Tibial artery (tissue), 4 donors: Measurements from ENCODE around the gene FHOD3.

Source experiments
- DNase-seq, 2 donors: peaks; one replicate each; pipeline ENCODE4 v3.0.0-alpha.2; 2019
- H3K27ac ChIP-seq, 2 donors: fragments of 200-600 bp; sonication (generic) in 1 of 2; 1 replicate in 1 of 2; 2 replicates in 1 of 2; pipeline ENCODE4 v1.5.1; 2018 to 2019; ENCODE audit warnings: mild to moderate bottlenecking in 1 of 2
- H3K27me3 ChIP-seq, 2 donors: fragments of 200-600 bp; sonication (generic) in 1 of 2; one replicate each; pipeline versions ENCODE4 v1.5.1 to v1.6.0; 2016 to 2019
- H3K36me3 ChIP-seq, 3 donors: fragments of 200-600 bp; sonication (generic) in 2 of 3; one replicate each; pipeline ENCODE4 v1.5.1; 2016 to 2019; ENCODE audit warnings: mild to moderate bottlenecking in 2 of 3
- H3K4me1 ChIP-seq, 4 donors: fragments of 200-600 bp; sonication (generic) in 2 of 4; 1 replicate in 3 of 4; 2 replicates in 1 of 4; pipeline ENCODE4 v1.5.1; 2016 to 2019
- H3K4me3 ChIP-seq, 2 donors: fragments of 200-600 bp; sonication (generic) in 1 of 2; 1 replicate in 1 of 2; 2 replicates in 1 of 2; pipeline ENCODE4 v1.5.1; 2018 to 2019; ENCODE audit warnings: mild to moderate bottlenecking in 2 of 2
- H3K9me3 ChIP-seq, 3 donors: fragments of 200-600 bp; sonication (generic) in 1 of 3; one replicate each; pipeline ENCODE4 v1.5.1; 2016 to 2019
- CTCF ChIP-seq, 2 experiments: fragments of 200-600 bp in 1 of 2; fragments of 450-650 bp in 1 of 2; IDR thresholded peaks; one replicate each; pipeline ENCODE4 v1.5.1; 2017 to 2019; ENCODE audit warnings: antibody characterized with exemption in 2 of 2, mild to moderate bottlenecking in 1 of 2, moderate library complexity in 1 of 2
- intact Hi-C: fragments of 100-400 bp; cut with DNase I; formaldehyde crosslinking; loops from one replicate; pipeline ENCODE4 v1.15.0; 2023; ENCODE audit warnings: low total_unique reads

The FHOD3 gene

DNA sequence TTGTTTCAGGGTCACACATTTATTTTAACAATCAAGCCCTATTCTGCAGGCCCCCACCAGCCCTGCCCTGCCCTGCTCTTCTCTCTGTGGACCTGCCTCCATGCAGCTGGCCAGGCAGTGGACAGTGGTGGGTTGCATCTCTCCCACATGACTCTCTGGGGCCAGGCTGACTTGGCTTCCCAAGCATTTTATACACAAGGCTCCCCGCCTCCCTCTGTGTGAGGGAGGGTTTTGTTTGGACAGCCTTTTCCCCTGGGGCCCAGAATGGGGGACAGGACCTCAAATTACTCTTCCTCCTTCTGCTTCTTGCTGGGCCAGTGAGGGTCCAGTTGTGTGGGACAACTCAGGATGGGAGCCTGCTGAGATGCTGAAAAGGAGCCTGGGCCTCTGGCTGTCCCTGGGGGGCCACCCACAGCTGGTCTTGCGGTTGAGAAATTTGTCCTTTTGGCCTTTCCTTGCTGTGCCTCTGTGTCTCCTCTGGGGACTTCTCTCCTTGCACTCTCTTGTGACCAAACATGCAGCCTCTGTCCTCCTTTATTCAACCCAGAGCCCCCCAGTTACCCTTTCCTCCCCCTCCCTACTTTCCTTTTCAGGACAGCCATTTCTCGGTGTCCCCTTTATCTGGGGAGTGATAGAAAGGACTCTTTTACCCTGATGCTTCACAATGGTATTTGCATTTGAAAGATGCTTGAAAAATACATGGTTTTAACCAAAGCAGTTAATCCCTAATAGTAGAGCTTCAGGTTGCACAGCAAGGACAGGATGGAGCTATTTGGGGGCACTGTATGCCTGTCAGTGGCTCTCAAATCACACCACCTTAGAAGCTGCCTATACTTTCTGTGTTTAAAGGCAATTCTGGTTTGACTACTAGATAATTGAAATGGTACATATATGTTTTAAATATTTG, 151.1 kb downstream of the FHOD3 start:
- intact Hi-C loops: no loop called here
- peaks cover 0 to 75% (median 16%) of the 10 kb centered on the region in 4 donors for H3K4me1 ChIP-seq
- no peaks in the 10 kb centered on the region for H3K9me3 ChIP-seq
- no peak overlapping the region for H3K4me3 ChIP-seq
- no peak for TF ChIP-seq CTCF (IDR thresholded peaks at IDR 0.05)
- DNase-seq: no peak
- H3K36me3 ChIP-seq: no peaks in the 10 kb centered on the region
- H3K27ac ChIP-seq: peak overlapping the region; percentile 10 to 37
- no peaks in the 10 kb centered on the region for H3K27me3 ChIP-seq

DNA sequence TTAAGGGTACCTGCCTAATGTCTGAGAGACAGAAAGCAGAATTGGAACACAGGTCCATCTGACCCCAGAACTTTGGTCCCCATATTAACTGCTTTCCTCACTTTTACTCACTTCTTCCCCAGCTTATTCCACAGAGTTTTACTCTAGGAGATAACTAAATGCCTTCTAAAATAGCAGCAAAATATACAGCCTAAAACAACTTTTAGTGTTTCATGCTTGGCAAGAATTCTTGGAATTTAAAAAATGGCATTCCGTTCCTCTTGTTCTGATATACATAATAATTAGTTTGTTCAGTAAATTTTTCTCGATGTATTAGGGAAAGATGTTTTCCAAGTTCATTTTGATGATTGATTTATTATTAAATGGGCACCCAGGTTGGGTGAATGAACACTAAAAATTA, 151.9 kb downstream of the FHOD3 start:
- DNase-seq: no peak
- Histone ChIP-seq H3K27ac (peak overlapping the region; percentile 10 to 37), H3K4me3 (no peak overlapping the region), H3K9me3 (no peaks in the 10 kb centered on the region), H3K27me3 (no peaks in the 10 kb centered on the region), H3K4me1 (peaks cover 0 to 75% (median 16%) of the 10 kb centered on the region in 4 donors), H3K36me3 (no peaks in the 10 kb centered on the region)
- no peak for TF ChIP-seq CTCF (IDR thresholded peaks at IDR 0.05)
- intact Hi-C loops: no loop called here

GRCh38 chr18:36450264-36450663, 152.8 kb downstream of the FHOD3 start:
- no peak for DNase-seq
- Histone ChIP-seq H3K27ac (no peak overlapping the region), H3K36me3 (no peaks in the 10 kb centered on the region), H3K4me1 (peaks cover 0 to 75% (median 16%) of the 10 kb centered on the region in 4 donors), H3K9me3 (no peaks in the 10 kb centered on the region), H3K4me3 (no peak overlapping the region), H3K27me3 (no peaks in the 10 kb centered on the region)
- intact Hi-C loops: no loop called here
- TF ChIP-seq CTCF (IDR thresholded peaks at IDR 0.05): no peak

GRCh38 chr18:36451454-36452251, 154.1 kb downstream of the FHOD3 start:
- H3K36me3 ChIP-seq: no peaks in the 10 kb centered on the region
- H3K9me3 ChIP-seq: no peaks in the 10 kb centered on the region
- peaks cover 0 to 66% (median 14%) of the 10 kb centered on the region in 4 donors for H3K4me1 ChIP-seq
- no peak for TF ChIP-seq CTCF (IDR thresholded peaks at IDR 0.05)
- H3K4me3 ChIP-seq: no peak overlapping the region
- H3K27me3 ChIP-seq: no peaks in the 10 kb centered on the region
- intact Hi-C loops: no loop called here
- DNase-seq: no peak
- no peak overlapping the region for H3K27ac ChIP-seq

- intact Hi-C loops: no loop called here
- Histone ChIP-seq H3K4me3 (no peak overlapping the region), H3K9me3 (no peaks in the 10 kb centered on the region), H3K27ac (no peak overlapping the region), H3K27me3 (no peaks in the 10 kb centered on the region), H3K36me3 (no peaks in the 10 kb centered on the region), H3K4me1 (peaks cover 0 to 62% (median 6%) of the 10 kb centered on the region in 4 donors)
- TF ChIP-seq CTCF (IDR thresholded peaks at IDR 0.05): no peak
- no peak for DNase-seq
Observed at GRCh38 chr18:36454245-36454644, 156.7 kb downstream of the FHOD3 start.
